Activated CD4-positive, alpha-beta memory T cell treated with anti-CD3 and anti-CD28 coated beads for 36 hours (primary cell): ENCODE results near the gene SYT5. TPM values are rescaled to one million over a fixed set of nuclear protein-coding genes. Genes with fewer than 3 reads are reported as not detected.

ENCODE experiments used
- CTCF ChIA-PET: fragments of 350-600 bp; sonication (Branson Sonifier 250); formaldehyde crosslinking; loops from one replicate; lab custom pipeline; 2021; ENCODE audit warnings: antibody characterized with exemption, inconsistent platforms; lab: Charles Lee
- POLR2A ChIA-PET: fragments of 350-600 bp; sonication (Branson Sonifier 250); formaldehyde crosslinking; loops from one replicate; lab custom pipeline; 2021; ENCODE audit warnings: antibody characterized with exemption; lab: Charles Lee
- DNase-seq: peaks from one replicate; pipeline ENCODE4 v3.0.0-alpha.2; 2020
- H3K27ac Mint-ChIP-seq: one replicate; pipeline ENCODE4 v1.8.0; 2021; ENCODE audit warnings: mixed read lengths
- H3K27me3 Mint-ChIP-seq: one replicate; pipeline ENCODE4 v1.8.0; 2021; ENCODE audit warnings: mixed read lengths
- H3K36me3 Mint-ChIP-seq: one replicate; pipeline ENCODE4 v1.8.0; 2021; ENCODE audit warnings: mixed read lengths
- H3K4me1 Mint-ChIP-seq: one replicate; pipeline ENCODE4 v1.8.0; 2021; ENCODE audit warnings: low read depth, mixed read lengths
- H3K4me3 Mint-ChIP-seq: one replicate; pipeline ENCODE4 v1.8.0; 2021; ENCODE audit warnings: mild to moderate bottlenecking, mixed read lengths
- H3K9me3 Mint-ChIP-seq: one replicate; pipeline ENCODE4 v1.8.0; 2021; ENCODE audit warnings: mixed read lengths
- intact Hi-C: fragments of 100-400 bp; cut with micrococcal nuclease; formaldehyde crosslinking; loops from one replicate; pipeline ENCODE4 v1.15.1; 2023
- total RNA-seq, 2 experiments: library from RNA; stranded (reverse); gene quantifications; one replicate each; pipeline ENCODE4 v1.2.3, GENCODE V29; 2021

SYT5 gene
- total RNA-seq, 2 experiments from 2014 or later, result 0.22 TPM; not detected in 1

- ChIA-PET POLR2A (no interaction called here), CTCF (interaction anchor here (1.0 kb wide), 1 partner anchor 102 kb away, joined by 5 read pairs; no protein-coding TSS in a partner anchor)
- no peak for DNase-seq
- intact Hi-C loops, result no loop called here
- Mint-ChIP-seq H3K36me3 (no peaks in the 10 kb centered on the region), H3K4me3 (no peak overlapping the region), H3K27me3 (peaks cover 9% of the 10 kb centered on the region), H3K27ac (no peak overlapping the region), H3K4me1 (no peaks in the 10 kb centered on the region), H3K9me3 (no peaks in the 10 kb centered on the region)
Measured at GRCh38 chr19:55199620-55200204, 19.6 kb upstream of the SYT5 start.

DNA sequence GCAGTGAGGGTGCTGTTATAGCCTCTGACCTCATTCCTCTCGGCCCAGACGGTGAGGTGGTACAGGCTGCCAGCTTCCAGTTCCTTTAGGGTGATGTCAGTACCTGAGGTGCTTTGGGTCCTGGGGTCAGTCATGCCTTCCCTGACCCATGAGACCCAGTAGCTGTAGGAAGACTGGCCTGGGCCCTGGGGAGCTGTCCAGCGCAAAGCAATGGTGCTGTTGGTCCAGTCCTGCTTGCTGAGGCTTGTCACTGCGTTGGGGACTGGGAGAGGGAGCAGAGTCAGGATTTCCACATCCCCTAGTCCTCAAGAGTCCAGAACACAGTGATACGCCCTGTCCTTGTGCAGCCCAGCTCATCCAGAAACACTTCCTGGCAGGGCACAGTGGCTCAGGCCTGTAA is 18.6 kb upstream of the SYT5 start:
- CTCF ChIA-PET, result interaction anchor here (1.0 kb wide), 1 partner anchor 103 kb away, joined by 5 read pairs; no protein-coding TSS in a partner anchor
- H3K4me1 Mint-ChIP-seq, result no peaks in the 10 kb centered on the region
- no peak overlapping the region for H3K27ac Mint-ChIP-seq
- no peak for DNase-seq
- POLR2A ChIA-PET, result no interaction called here
- peaks cover 7% of the 10 kb centered on the region for H3K27me3 Mint-ChIP-seq
- intact Hi-C loops, result no loop called here
- H3K9me3 Mint-ChIP-seq, result no peaks in the 10 kb centered on the region
- no peaks in the 10 kb centered on the region for H3K36me3 Mint-ChIP-seq
- H3K4me3 Mint-ChIP-seq, result no peak overlapping the region

GRCh38 chr19:55197528-55197927 is 17.4 kb upstream of the SYT5 start:
- intact Hi-C loops, result no loop called here
- POLR2A ChIA-PET, result no interaction called here
- Mint-ChIP-seq H3K9me3 (no peaks in the 10 kb centered on the region), H3K4me1 (no peaks in the 10 kb centered on the region), H3K27ac (no peak overlapping the region), H3K4me3 (no peak overlapping the region), H3K36me3 (no peaks in the 10 kb centered on the region), H3K27me3 (peaks cover 7% of the 10 kb centered on the region)
- CTCF ChIA-PET, result interaction anchor here (1.3 kb wide), 1 partner anchor 104 kb away, joined by 3 read pairs; no protein-coding TSS in a partner anchor
- no peak for DNase-seq

- H3K27me3 Mint-ChIP-seq, result peaks cover 7% of the 10 kb centered on the region
- no peaks in the 10 kb centered on the region for H3K36me3 Mint-ChIP-seq
- H3K27ac Mint-ChIP-seq, result no peak overlapping the region
- intact Hi-C loops, result no loop called here
- H3K4me3 Mint-ChIP-seq, result no peak overlapping the region
- CTCF ChIA-PET, result no interaction called here
- POLR2A ChIA-PET, result no interaction called here
- H3K9me3 Mint-ChIP-seq, result no peaks in the 10 kb centered on the region
- H3K4me1 Mint-ChIP-seq, result no peaks in the 10 kb centered on the region
- no peak for DNase-seq
Measured at GRCh38 chr19:55196803-55197202, 16.7 kb upstream of the SYT5 start.

DNA sequence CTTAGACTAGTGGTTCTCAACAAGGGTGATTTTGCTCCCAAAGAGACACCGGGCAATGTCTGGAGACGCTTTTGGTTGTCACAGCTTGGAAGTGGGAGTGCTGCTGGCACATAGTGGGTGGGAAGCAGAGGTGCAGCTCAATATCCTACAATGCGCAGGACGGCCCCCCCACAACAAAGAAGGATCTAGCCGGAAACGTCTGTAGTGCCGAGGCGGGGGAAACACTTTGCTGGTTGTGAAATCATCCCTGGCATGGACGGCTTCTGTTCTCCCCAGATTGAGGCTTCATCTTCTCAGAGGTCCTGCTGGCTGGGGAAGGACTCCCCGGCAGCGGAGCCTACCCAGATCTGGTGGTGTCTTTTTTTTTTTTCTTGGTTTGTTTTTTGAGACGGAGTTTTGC is 13.4 kb upstream of the SYT5 start:
- ChIA-PET CTCF (no interaction called here), POLR2A (no interaction called here)
- intact Hi-C loops, result no loop called here
- Mint-ChIP-seq H3K4me1 (no peaks in the 10 kb centered on the region), H3K4me3 (no peak overlapping the region), H3K9me3 (no peaks in the 10 kb centered on the region), H3K27ac (no peak overlapping the region), H3K27me3 (peaks cover 9% of the 10 kb centered on the region), H3K36me3 (no peaks in the 10 kb centered on the region)
- no peak for DNase-seq

DNA sequence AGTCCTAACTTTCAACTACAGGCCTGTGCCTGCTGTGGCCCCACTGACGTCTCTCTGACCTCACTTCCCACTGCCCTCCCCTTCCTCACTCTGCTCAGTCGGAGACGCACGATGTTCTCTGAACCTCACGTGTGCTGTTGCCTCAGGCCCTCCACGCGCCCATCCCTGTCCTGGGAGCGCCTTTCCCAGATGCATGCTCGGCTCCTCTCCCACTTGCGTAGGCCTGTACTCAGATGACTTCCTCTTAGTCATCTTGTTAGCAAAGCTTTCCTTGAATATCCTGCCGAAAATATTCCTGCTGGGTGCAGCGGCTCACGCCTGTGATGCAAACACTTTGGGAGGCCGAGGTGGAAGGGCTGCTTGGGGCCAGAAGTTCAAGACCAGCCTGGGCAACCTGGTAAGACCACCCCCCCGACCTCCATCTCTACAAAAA is 9.3 kb upstream of the SYT5 start:
- H3K36me3 Mint-ChIP-seq, result no peaks in the 10 kb centered on the region
- ChIA-PET POLR2A (no interaction called here), CTCF (no interaction called here)
- no peak overlapping the region for H3K27ac Mint-ChIP-seq
- H3K27me3 Mint-ChIP-seq, result peaks cover 11% of the 10 kb centered on the region
- no peak for DNase-seq
- H3K4me3 Mint-ChIP-seq, result no peak overlapping the region
- no peaks in the 10 kb centered on the region for H3K9me3 Mint-ChIP-seq
- intact Hi-C loops, result no loop called here
- no peaks in the 10 kb centered on the region for H3K4me1 Mint-ChIP-seq

DNA sequence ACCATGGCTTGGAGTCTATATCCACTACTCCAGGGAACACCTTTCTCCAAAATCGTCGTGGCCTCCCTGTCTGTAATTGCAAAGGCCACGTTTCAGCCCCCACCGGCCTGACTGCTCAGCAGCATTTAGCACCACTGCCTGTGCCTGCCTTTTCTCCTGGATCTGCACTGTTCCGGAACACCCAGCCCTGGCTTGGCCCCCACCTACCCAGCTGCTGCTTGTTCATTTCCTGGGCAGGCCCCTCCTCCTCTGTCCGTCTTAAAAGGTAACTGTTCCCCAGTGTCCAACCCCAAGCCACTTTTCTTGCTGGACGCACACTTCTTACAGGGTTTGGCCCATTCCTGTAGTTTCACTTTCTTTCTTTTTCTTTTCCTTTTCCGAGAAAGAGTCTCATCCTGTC is 8.5 kb upstream of the SYT5 start:
- ChIA-PET CTCF (no interaction called here), POLR2A (no interaction called here)
- Mint-ChIP-seq H3K27ac (no peak overlapping the region), H3K9me3 (no peaks in the 10 kb centered on the region), H3K36me3 (no peaks in the 10 kb centered on the region), H3K27me3 (peaks cover 13% of the 10 kb centered on the region), H3K4me1 (no peaks in the 10 kb centered on the region), H3K4me3 (no peak overlapping the region)
- no peak for DNase-seq
- intact Hi-C loops, result no loop called here

DNA sequence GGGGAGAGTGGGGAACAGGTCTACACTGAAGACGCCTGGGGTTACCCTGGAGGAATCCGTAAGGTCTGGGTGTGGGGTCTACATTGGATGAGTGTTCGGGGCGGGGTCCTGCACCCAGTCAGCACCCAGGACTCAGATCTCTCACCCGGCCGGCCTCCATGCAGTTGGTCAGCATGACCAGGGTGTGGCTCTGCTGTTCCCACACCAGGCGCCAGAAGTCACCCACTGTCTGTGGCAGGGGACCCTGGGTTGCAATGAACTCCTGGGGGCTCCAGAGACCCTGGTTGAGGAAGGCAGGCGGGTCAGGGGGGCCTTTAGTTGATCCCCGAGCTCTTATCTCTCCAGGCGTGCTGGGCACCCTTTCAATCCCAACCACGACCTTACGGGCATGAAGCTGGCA is 6.0 kb upstream of the SYT5 start:
- ChIA-PET CTCF (no interaction called here), POLR2A (no interaction called here)
- no peaks in the 10 kb centered on the region for H3K9me3 Mint-ChIP-seq

GRCh38 chr19:55181740-55182139 is 1.7 kb upstream of the SYT5 start:
- H3K27ac Mint-ChIP-seq, result no peak overlapping the region
- CTCF ChIA-PET, result no interaction called here
- H3K4me3 Mint-ChIP-seq, result no peak overlapping the region
- H3K4me1 Mint-ChIP-seq, result peaks cover 16% of the 10 kb centered on the region
- DNase-seq, result no peak
- no peaks in the 10 kb centered on the region for H3K9me3 Mint-ChIP-seq
- POLR2A ChIA-PET, result interaction anchor here (0.5 kb wide), 1 partner anchor 285 kb away, joined by 3 read pairs; no protein-coding TSS in a partner anchor
- no peaks in the 10 kb centered on the region for H3K36me3 Mint-ChIP-seq
- intact Hi-C loops, result no loop called here
- peaks cover 47% of the 10 kb centered on the region for H3K27me3 Mint-ChIP-seq

More for the DNA sequence above, 6.0 kb upstream of the SYT5 start:
- Mint-ChIP-seq H3K4me3 (no peak overlapping the region), H3K4me1 (no peaks in the 10 kb centered on the region), H3K27ac (no peak overlapping the region), H3K36me3 (no peaks in the 10 kb centered on the region), H3K27me3 (peaks cover 22% of the 10 kb centered on the region)
- DNase-seq, result no peak
- intact Hi-C loops, result no loop called here

GRCh38 chr19:55178781-55179599 is 1.1 kb downstream of the SYT5 start:
- peak; percentile 92 for DNase-seq
- peaks cover 59% of the 10 kb centered on the region for H3K27me3 Mint-ChIP-seq
- H3K4me3 Mint-ChIP-seq, result peak overlapping the region; percentile 51
- ChIA-PET POLR2A (no interaction called here), CTCF (interaction anchor here (0.9 kb wide), 1 partner anchor 289 kb away, joined by 3 read pairs; no protein-coding TSS in a partner anchor)
- peaks cover 18% of the 10 kb centered on the region for H3K4me1 Mint-ChIP-seq
- no peak overlapping the region for H3K27ac Mint-ChIP-seq
- no peaks in the 10 kb centered on the region for H3K9me3 Mint-ChIP-seq
- intact Hi-C loops, result loop anchor here (10.0 kb wide), 1 partner anchor 76 kb away; the partner anchor contains the start of gene PPP6R1
- no peaks in the 10 kb centered on the region for H3K36me3 Mint-ChIP-seq

GRCh38 chr19:55176076-55176475 is 4.0 kb downstream of the SYT5 start:
- no peaks in the 10 kb centered on the region for H3K9me3 Mint-ChIP-seq
- DNase-seq, result no peak
- CTCF ChIA-PET, result interaction anchor here (3.2 kb wide), 1 partner anchor 16 kb away, joined by 17 read pairs; no protein-coding TSS in a partner anchor
- H3K4me3 Mint-ChIP-seq, result no peak overlapping the region
- no peak overlapping the region for H3K27ac Mint-ChIP-seq
- H3K27me3 Mint-ChIP-seq, result peaks cover 65% of the 10 kb centered on the region
- H3K4me1 Mint-ChIP-seq, result peaks cover 21% of the 10 kb centered on the region
- intact Hi-C loops, result loop anchor here (10.0 kb wide), 1 partner anchor 79 kb away; the partner anchor contains the start of gene PPP6R1
- H3K36me3 Mint-ChIP-seq, result no peaks in the 10 kb centered on the region
- POLR2A ChIA-PET, result no interaction called here

DNA sequence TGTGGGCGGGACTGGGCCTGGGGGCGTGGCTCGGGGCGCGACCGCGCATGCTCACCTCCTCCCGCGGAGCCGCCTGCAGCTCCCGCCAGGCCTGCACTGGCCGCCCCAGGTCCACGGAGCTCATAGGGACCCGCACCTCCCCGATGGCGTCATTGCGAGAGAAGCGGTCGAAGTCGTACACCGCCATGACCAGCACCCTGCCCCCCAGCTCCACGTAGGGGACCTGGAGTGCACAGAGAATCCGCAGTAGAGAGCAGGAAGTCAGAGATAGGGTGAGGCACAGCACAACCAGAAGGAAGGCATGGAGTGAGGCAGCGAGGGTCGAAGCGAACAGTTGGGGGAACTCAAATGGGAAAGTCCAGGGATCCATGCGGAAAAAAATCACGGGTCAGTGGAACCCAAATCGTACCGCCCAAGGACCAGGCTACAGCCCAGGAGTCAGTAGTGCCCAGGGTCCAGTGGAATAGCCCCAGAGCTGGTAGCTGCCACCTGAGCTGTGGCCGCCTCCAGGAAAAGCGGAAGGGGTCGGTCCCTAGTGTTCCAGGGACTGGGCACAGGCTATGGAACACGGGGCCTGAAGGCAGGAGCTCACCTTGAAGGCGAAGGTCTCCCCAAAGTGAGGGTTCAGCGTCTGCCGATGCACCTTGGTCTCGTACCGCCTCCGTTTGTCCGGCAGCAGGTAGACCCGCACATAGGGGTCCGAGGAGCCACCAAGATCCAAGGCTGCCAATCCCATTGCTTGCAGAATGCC is 4.8 kb downstream of the SYT5 start:
- intact Hi-C loops, result loop anchor here (10.0 kb wide), 1 partner anchor 80 kb away; the partner anchor contains the start of gene PPP6R1
- CTCF ChIA-PET, result interaction anchor here (1.1 to 3.2 kb wide), 3 partner anchors 10 to 87 kb away, joined by 3 to 17 read pairs (median 9); no protein-coding TSS in a partner anchor
- POLR2A ChIA-PET, result no interaction called here
- no peaks in the 10 kb centered on the region for H3K36me3 Mint-ChIP-seq
- DNase-seq, result no peak
- no peak overlapping the region for H3K4me3 Mint-ChIP-seq
- H3K4me1 Mint-ChIP-seq, result peaks cover 16% of the 10 kb centered on the region
- H3K9me3 Mint-ChIP-seq, result no peaks in the 10 kb centered on the region
- H3K27me3 Mint-ChIP-seq, result peaks cover 62% of the 10 kb centered on the region
- no peak overlapping the region for H3K27ac Mint-ChIP-seq
